HL-60/S4 treated with phorbol 12-myristate 13-acetate at 8.2 ng/mL for 4 days and 3 days (cell line): ENCODE data around the gene LIPI.
"Not testable (repeated sequence)": the region's sequence is repeated elsewhere in the genome, so short reads cannot be mapped to it uniquely, and the experiment has no call there.

Experiments used
- in situ Hi-C: fragments of 300-500 bp; cut with MboI; formaldehyde crosslinking; loops from 2 replicates; pipeline ENCODE4 v1.15.0; 2022; ENCODE audit warnings: low sequenced_read_pairs

LIPI gene

GRCh38 chr21:14210738-14211137 lies at the start of gene LIPI:
Gene LIPI (minus strand): TSS chr21:14210955. CDS start chr21:14210845, 110 bp downstream.
- in situ Hi-C loops, result no loop called here

- in situ Hi-C loops, result no loop called here
These were observed 49.5 kb upstream of the LIPI start for GRCh38 chr21:14260174-14260764.

DNA sequence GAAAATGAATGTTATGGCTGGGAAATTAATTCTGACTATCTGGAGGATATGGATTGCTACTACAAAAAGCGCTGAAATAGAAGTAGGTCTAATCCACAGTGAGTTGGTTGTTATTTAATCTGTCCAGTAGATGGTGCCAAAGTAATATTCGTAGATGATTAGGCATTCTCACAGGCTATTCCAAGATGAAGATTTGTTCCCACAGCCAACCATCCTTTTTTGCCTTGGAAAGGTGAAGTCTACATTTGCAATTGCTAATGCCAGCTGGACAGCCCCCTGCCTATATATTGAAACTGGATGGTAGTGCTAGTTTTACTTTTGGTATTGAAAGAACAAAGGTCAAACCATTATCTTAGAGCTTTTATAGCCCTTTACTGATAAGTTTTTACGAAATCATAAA lies 49.0 kb upstream of the LIPI start:
- in situ Hi-C loops, result no loop called here

DNA sequence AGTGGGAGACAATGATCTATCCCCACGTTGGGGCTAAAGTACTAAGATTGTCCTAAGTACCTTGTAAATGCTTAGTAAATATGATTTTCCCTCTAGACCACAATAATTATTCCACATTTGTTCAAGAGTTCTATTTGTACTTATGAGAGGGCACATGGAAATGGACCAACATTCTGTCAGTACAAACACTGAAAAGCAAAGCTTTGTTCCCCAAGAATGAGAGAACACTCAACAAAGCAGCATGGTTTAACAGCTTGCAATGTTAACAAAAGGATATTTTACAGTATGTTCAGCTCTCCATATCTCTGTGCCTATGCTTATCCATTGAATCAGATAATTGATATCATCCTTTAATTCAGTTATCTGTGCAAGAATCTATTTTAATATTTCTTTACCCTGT lies 40.6 kb upstream of the LIPI start:
- in situ Hi-C loops, result no loop called here

GRCh38 chr21:14245711-14246110 lies 35.0 kb upstream of the LIPI start:
- in situ Hi-C loops, result no loop called here

DNA sequence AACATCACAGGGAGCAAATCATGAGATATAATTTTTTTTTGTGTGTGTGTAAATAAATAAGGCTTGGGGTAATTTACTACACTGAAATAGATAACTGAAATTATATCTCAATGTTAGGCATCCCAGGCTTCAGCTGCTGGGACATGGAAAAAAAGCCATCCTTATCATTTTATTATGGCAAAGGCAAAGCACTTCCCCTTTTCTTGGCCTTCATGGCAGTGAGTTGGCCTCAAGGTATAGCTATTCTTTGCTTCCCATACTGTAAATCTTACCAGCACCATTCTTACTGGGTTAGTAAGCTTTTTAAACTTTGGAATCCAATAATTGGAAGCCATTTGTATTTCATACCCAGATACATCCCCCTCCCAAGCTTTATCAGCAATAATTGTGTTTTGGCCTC lies 34.2 kb upstream of the LIPI start:
- in situ Hi-C loops, result no loop called here

DNA sequence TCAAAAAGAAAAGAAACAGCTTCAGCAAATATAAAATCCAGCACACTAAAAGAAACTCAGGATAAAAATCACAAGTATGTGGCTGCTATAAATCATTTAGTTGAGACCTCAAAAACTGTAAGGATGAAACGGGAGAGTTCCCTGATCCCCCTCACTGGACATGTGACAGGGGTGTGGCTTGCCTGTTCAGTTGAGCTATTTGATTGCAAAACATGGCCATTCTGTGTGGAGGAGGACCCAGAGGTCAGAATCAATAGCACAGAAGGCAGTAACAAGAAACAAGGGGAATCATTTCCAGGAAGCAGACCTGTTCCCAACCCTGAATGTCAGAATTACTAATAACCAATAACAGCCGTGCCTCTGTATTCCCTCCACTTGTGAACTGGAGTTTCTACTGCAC lies 33.1 kb upstream of the LIPI start:
- in situ Hi-C loops, result no loop called here

DNA sequence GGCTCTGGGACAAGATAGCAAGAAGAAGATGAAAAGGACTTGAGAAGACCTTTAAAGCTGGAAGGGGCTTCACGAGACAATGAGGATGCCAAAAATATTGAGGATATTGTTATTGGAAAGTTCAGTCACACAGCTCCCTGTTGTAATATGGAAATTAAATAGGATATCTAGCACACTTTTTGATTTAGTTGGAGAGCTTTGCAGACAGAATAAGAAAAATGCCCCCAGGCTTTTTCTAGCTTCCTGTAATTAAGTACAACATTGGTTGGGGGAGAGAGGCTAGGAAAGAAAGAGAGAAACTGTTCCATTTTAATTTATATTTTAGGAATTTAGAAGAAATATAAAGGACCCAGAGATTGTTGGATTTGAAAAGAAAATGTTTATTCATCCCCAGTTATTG lies 32.7 kb upstream of the LIPI start:
- in situ Hi-C loops, result no loop called here

DNA sequence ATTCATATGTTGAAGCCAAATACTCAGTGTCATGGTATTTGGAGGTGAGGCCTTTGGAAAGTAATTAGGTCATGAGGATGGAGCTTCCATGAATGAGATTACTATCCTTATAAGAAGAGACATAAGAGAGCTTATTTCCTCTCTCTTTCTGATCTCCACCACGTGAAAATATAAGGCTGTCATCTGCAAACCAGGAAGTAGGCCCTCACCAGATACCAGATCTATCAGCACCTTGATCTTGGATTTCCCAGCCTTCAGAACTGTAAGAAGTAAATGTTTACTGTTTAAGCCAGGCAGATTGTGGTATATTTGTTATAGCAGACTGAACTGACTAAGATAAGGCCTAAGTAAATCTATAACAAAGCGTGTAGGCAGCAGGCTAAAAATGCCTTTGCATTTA lies 30.5 kb upstream of the LIPI start:
- in situ Hi-C loops, result no loop called here

DNA sequence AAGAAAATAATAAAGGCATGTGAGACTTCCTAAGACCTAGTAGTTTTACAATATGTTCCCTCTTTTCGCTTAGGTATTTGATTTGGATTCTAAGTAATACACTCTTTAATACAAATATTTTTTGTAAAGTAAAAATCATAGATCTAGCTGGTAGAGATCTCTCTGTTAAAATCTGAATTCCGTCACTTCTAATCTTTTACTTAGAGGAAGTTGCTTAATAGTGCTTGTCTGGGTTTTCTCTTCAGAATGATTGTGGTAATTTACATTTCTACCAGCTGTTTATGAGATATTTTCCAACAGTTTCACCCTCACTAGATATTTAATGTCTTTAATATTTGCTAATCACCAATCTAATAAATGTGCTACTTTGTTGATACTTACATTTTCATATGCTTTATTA lies 28.5 kb upstream of the LIPI start:
- in situ Hi-C loops, result no loop called here

DNA sequence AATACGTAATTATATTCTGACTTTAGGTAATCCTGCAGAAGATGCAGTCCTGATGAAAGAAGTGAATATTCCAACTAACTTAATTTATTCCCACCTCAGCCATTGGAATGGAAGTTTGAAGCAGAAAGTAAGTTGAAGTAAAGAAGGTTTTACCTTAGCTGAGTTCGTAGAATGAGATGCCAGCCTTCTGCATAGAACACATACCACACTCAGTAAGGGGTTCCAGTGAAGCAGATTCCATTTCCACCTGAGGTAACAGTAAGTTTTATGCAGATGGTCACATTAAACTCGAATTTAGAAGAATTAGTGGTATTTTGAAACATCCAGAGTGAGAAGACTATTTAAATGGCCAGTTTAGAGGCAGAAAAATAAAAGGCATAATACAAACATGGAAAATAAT lies 25.4 kb upstream of the LIPI start:
- in situ Hi-C loops, result no loop called here

DNA sequence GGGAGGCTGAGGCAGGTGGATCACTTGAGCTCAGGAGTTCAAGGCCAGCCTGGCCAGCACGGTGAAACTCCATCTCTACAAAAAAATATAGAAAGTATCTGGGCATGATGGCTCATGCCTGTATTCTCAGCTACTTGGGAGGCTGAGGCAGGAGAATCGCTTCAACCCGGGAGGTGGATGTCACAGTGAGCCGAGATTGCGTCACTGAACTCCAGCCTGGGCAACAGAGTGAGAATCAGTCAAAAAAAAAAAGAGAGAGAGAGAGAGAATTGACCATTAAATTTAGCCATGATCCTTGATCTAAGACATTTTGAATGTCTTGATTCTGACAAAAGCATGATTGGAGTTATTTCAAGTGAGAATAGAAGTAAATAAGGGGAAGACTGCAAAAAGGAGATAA lies 24.3 kb upstream of the LIPI start:
- in situ Hi-C loops, result no loop called here

DNA sequence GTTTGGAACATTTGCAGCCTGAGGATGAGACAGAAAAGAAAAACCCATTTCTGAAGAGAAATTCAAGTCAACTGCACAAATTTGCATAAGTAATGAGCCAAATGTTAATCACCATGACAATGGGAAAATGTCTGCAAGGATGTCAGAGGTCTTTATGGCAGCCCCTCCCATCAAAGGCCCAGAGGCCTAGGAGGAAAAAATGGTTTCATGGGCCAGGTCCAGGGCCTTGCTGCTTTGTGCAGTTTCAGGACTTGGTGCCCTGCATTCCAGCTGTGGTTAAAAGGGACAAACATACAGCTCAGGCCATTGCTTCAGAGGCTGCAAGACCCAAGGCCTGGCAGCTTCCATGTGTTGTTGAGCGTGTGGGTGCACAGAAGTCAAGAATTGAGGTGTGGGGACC lies 18.6 kb upstream of the LIPI start:
- in situ Hi-C loops, result no loop called here

DNA sequence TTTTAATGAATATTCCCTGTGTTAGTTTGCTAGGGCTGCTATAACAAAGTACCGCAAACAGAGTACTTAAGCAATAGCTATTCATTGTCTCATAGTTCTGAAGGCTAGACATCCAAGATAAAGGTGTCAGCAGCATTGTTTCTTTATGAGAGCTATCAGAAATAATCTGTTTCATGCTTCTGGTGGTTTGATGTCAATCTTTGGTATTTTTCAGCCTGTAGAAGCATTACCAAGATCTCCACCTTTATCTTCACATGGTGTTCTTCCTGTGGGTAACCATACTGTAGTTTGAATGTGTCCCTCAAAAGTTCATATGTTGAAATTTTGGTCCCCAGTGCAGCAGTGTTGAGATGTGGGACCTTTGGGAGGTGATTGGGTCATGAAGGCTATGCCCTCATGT lies 12.6 kb upstream of the LIPI start:
- in situ Hi-C loops, result no loop called here

DNA sequence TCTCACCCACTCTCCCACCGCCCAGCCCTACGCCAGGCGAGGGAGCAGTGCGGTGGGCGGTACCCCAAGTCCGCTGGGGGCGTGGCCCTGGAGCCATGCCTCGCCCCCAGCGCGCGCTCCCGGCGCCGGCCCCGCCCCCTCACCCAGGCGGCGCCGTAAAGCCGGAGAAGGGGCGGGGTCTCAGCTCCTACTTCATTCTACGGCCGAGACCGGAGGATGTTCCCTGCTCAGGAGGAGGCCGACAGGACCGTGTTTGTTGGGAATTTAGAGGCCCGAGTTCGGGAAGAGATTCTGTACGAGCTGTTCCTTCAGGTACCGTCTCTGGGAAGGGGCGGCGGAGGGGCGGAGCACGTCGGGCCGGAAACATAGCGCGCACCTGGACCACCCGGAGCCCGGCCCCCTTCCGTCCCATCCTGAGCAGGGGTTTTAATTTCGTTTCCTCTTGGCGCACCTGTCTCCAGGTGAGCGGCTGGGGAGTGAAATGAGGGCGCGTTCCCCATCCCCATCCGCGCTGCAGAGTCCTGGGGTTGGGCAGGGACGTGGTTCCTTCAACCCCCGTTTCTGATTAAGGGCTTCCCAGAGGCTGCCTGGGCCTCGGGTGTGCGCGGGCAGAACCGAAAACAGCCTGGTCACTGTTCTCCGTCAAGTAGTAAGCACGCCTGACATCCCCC lies 5.4 kb upstream of the LIPI start, which contains the start of gene RBM11:
Gene RBM11 (plus strand): TSS at position 187 of the 671 bp plus-strand sequence. CDS start 30 bp downstream, at position 217.
- in situ Hi-C loops, result no loop called here

DNA sequence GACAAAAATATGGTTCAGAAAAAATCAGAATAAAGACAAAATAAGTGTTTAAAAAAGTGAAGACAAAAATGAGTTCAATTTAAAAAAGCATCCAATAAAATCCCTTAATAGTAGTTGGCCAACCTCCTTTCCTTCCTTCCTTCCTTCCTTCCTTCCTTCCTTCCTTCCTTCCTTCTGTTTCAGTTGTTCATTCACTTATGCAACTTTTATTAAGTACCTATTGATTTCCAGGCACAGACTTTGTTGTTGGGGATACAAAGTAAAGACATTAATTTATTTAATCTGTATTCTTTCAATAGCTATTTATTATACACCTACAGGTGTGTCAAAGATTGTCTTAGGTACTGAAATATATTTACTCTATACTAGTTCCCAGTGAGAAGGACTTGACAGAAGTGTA lies 2.4 kb upstream of the LIPI start:
- in situ Hi-C loops, result no loop called here

GRCh38 chr21:14206222-14206621 lies 4.5 kb downstream of the LIPI start:
- in situ Hi-C loops, result no loop called here

DNA sequence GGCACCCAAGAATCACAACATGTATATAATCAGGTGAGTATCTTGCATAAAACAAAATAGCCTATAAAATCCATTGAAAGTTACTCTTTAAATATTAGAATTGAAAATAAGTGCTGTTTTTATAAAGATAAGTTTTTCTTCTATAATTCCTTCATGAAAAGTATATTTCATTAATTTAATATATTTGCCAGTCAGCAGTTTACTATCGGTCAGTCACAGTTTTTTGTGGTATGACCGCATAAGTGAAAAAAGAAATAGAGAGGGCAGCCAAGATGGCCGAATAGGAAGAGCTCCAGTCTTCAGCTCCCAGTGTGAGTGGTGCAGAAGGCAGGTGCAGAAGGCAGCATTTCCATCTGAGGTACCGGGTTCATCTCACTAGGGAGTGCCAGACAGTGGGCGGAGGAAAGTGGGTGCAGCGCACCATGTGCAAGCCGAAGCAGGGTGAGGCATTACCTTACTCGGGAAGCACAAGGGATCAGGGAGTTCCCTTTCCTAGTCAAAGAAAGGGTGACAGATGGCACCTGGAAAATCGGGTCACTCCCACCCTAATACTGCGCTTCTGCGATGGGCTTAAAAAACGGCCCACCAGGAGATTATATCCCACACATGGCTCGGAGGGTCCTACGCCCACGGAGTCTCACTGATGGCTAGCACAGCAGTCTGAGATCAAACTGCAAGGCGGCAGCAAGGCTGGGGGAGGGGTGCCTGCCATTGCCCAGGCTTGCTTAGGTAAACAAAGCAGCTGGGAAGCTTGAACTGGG lies 44.1 kb downstream of the LIPI start:
- in situ Hi-C loops, result not testable (repeated sequence)

- in situ Hi-C loops, result no loop called here
These were observed 66.8 kb downstream of the LIPI start for GRCh38 chr21:14143999-14144398.

DNA sequence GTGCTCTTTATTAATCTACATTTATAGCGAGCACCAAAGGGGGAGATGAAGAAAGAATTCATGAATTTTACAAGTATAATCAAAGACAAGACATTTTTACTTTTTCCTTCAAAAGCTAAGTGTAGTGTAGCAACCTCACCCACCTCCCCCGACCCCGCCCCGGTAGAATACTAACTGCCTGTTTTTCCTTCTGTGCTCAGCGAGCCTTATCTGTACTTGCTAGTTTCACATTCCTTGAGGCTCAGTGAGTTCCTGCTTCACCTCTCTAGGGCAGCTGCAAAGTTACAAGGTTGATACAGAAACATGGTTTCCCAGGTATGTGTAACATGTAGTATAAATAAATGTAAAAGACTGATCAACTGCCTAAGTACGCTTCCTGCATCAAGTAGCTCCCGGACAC lies 86.5 kb downstream of the LIPI start:
- in situ Hi-C loops, result no loop called here

DNA sequence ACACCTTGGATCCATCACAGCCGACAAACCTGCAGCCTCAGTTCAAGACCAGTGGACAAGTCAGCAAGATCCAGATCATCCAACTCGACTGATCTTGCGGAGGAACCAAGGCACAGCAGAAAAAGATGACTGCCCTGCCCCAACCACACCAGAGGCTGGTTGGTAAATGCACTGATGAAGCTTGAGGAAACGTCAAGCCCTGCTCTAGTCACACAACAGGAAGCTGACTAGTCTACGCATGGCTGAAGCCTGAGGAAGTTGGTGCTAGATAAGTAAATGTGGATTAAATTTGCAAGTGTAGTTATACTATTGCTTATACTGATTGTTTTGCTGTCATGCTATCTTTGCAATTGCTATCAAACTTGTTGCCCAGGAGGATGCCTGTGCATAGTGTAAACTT lies 89.0 kb downstream of the LIPI start:
- in situ Hi-C loops, result no loop called here

GRCh38 chr21:14120091-14120734 lies 90.5 kb downstream of the LIPI start:
- in situ Hi-C loops, result no loop called here
